Endometrial microvascular endothelial cells (primary cell): ENCODE results near the gene MVB12B. TPM values are rescaled to one million over a fixed set of nuclear protein-coding genes. Genes with fewer than 3 reads are reported as not detected.

ENCODE experiments used
- in situ Hi-C: cut with HindIII; loops from 2 replicates; pipeline ENCODE4 v1.10.0; 2017; ENCODE audit warnings: low sequenced_read_pairs, low pct_unique_long_range_greater_than_20kb; ENCODE audit errors: inconsistent ontology term
- total RNA-seq: library from RNA; depleted of rRNA; stranded (reverse); fragments of >200 nt; gene quantifications from one replicate; pipeline ENCODE4 v1.2.3, GENCODE V29; 2015; ENCODE audit errors: inconsistent ontology term

The MVB12B gene
- total RNA-seq, 1 donor from 2014 or later = 5.0 TPM

- in situ Hi-C loops = no loop called here
These were observed 68.2 kb downstream of the MVB12B start for GRCh38 chr9:126394802-126395201.

GRCh38 chr9:126395439-126396212 lies 69.0 kb downstream of the MVB12B start:
- in situ Hi-C loops = no loop called here

DNA sequence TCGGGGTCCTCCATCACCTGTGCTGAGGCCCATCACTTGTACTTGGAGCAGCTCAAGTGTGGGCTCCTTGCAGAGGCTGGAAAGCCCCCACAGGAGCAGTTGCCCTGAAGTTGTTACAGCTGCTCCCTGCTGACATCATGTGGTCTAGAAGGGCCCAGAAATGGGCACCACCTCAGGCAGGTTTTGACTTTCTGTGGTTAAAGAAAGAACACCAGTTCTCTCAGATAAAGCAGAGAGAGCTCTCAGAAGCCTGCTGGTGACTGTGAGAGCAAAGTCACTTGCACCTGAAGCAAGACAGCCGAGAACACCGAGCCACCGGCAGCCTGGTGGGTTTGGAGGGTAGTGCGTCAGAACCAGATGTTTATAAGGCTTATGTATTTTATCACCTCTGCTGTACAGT lies 70.4 kb downstream of the MVB12B start:
- in situ Hi-C loops = no loop called here

DNA sequence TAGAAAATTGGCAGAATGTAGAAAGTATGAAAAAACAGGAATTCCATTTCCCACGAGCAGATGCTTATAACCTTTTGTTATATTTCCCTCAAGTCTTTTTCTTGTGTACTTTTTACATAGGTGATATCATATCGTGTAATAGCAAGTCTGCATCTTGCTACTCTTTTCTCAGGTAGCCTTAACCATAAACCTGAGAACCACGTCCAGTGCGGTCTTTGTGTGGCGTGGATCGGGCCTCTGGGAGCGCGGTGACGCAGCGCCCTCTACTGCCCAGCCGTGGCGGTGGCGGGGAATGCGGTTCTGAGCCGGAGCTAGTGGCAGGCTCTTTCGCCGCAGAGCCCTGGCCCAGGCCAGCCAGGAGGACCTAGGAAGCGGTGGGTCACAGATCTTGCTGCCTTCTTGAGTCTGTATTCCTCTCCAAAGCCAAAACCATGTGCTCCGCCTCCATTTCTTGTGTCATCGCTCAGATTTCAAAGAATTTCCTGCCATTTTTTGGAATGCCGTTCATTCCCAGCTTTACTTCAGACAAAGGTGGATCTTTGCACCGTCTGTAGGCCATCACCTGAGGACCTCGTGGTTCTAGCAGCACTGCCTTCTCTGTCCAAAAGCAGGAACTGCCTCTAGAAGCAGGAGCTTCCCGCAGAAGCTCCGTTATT lies 71.9 kb downstream of the MVB12B start:
- in situ Hi-C loops = no loop called here

DNA sequence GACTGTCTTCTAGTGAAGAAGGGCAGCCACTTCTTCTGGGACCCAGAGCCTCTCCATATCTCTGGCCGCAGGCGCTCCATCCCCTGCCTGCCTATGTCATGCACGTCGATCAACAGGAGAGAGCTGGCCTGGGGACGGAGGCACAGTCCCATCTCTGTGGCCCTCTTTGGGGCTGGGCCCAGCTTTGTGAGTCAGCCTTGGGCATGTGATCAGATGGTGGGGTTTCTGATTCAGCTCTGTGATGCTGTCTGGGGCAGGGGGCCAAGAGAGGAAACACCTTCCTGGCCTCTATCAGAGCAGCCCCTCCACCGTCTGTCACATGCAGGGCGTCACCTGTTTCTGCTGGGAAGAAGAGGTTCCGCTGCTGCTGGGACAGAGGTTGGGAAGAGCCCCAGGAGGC lies 72.6 kb downstream of the MVB12B start:
- in situ Hi-C loops = no loop called here

DNA sequence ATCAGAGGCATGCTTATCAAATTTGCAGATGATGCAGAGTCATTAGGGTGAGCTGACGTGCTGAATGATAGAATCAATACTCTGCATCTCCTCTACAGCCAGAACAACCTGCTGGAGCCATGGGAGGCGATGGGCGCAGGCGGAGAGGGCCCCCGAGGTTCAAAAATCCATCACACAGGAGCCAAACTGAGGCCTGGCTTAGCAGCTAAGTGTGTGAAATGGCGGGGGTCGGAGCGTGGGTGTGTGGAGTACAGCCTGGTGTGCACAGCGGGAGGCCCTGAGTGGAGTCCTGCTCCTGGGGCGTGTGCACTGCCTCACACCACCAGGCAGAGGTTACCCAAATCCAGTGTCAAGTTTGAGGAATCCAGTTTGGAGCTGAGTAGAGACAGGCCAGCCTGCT lies 73.2 kb downstream of the MVB12B start:
- in situ Hi-C loops = no loop called here

GRCh38 chr9:126400571-126400970 lies 73.9 kb downstream of the MVB12B start:
- in situ Hi-C loops = no loop called here

DNA sequence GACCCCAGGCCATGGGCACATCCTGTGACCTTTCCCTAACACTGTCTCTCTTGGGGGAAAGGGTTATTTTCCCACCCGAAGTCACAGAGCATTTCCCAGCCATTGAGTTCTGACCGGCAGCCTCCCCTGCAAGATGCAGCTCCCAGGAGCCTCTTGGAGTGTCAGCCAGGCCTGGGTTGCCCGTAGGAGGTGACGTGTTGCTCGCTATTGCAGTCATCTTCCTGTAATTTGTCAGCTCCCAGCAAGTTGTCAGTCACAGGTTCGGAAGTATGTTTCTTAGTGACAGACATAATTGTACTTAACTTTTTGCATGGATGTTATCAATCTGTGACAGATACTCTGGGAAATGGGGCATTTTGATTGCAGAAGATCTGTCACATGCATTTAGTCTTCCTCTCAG lies 74.5 kb downstream of the MVB12B start:
- in situ Hi-C loops = no loop called here

GRCh38 chr9:126401581-126401980 lies 75.0 kb downstream of the MVB12B start:
- in situ Hi-C loops = no loop called here

- in situ Hi-C loops = no loop called here
These were observed 76.8 kb downstream of the MVB12B start for GRCh38 chr9:126403397-126403796.

DNA sequence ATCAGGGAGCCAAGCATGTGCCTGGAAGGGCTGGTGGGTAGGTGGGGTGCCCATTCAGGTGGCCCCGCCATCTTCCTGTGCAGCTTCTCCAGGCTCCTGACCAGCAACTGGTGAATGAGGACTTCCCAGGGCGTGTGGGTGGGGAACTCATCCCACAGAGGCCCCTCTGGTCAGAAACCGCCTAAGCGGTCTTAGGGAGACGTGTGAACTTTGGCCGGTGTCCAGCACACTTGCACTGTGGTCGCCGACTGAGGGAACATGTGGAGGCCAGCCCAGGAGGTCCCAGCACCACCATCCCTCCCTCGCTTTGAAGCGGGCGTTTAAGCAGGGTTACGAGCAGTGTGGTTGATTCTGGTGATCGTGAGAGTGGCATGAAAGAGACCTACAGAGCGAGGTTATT lies 77.8 kb downstream of the MVB12B start:
- in situ Hi-C loops = no loop called here

DNA sequence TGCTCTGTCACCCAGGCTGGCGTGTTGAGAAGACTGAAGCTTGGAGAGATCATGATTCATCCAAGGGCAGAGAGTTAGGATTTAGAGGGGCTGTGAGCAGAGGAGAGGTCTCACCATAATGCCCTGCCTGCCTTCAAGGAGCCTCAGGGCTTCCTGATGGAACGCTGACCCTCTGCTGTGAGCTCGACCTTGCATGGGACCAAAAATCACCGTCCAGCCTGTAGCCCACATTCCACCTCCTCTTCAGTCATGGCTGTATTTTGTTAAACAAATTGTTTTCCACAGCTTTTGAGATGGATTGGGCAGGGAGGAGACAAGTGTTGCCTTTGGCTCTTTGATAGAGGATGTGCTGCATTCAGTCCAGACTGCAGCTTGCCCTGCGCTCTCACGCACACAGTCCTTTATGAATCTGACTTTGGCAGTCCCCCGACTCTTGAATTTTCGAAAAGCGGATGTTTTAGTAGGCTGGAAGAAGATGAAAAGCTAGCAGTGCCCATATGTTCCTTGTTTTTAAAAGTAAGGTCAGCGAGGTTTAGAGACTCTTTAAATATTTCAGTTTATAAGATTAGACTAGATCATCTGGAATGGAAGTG lies 79.5 kb downstream of the MVB12B start:
- in situ Hi-C loops = no loop called here

- in situ Hi-C loops = no loop called here
These were observed 80.7 kb downstream of the MVB12B start for GRCh38 chr9:126407114-126407870.

DNA sequence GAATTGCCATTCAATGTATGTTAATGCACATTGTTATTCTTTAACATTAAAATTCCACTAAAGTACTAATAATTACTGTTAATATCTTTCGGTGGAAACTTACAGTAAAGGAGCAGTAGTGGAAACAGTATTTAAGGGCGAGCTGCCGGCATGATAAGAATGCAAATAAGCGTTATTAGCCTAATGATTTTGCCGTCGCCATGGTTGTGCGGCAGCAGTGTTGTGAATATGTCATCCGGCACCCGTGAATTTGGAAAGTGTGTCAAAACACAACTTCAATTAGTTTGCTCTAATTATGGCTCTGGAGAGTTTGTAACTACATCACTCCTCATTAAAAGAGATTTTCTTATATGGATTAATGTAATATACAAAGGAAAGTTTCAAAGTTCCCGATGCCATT lies 81.4 kb downstream of the MVB12B start:
- in situ Hi-C loops = no loop called here

DNA sequence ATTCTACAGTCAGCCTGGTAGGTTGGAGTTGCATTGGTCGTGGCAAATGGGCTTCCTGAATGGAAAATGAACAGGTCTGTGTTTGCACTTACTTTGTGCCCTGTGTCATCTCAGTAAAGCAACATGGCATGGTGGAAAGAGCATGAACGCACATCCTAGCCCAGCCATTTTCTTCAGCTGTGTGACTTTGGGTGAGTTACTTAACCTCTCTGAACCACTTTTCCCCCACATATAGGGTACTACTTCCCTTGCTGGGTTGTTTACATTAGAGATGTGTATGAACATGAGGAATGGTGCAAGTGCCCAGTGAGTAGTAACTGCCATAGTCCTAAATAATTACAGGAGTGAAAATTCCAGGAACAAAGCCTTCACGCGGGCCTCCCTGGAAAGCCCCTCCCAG lies 83.6 kb downstream of the MVB12B start:
- in situ Hi-C loops = no loop called here

DNA sequence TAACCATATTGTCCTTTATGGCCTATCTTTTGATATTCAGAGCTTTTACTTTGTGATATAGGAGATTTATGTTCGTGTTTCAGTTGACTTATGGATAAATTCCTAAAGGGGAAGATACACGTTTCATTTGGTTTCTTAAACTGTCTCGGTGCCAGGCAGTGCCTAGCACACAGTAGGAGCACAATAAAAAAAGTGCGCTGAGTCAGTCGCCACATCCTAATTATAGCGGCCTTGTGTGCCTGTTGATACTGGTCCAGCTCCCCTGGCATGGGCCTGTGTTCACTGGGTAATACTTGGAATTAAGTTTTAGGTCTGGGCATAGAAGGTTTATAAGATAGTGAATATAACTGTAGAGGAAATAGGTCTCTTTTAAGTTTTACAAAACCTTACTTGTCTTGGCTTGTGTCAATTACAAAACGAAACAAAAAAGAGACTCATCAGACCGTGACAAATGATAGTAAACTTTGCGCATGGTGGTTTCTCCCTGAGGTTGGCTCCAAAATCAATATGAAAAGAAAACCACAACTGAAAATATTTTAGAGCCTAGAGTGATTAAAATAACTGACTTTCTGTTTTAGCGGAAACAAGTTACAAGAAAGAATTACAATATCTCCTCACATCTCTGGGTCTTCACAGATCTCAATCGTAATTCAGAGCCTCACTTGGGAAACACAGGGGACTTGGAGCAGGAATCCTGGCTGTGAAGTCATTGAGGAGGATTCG lies 84.8 kb downstream of the MVB12B start:
- in situ Hi-C loops = no loop called here

- in situ Hi-C loops = no loop called here
These were observed 85.3 kb downstream of the MVB12B start for GRCh38 chr9:126411948-126412284.

GRCh38 chr9:126412905-126413304 lies 86.3 kb downstream of the MVB12B start:
- in situ Hi-C loops = no loop called here

- in situ Hi-C loops = no loop called here
These were observed 86.9 kb downstream of the MVB12B start for GRCh38 chr9:126413391-126414068.
